Lower lobe of right lung (tissue), 2 donors: ENCODE results near the gene IL6. TPM values are rescaled to one million over a fixed set of nuclear protein-coding genes. Genes with fewer than 3 reads are reported as not detected.
A peak's percentile ranks its signal among the peaks of the same experiment; 100 is the strongest.

Experiments used
- ATAC-seq, 2 donors: fragments of 200-7000 bp; cut with Tn5 transposase; one replicate each; pipeline ENCODE4 v1.9.1; 2020 to 2022; ENCODE audit warnings: mild to moderate bottlenecking in 2 of 2, moderate library complexity in 2 of 2
- DNase-seq: peaks from one replicate; pipeline ENCODE4 v3.0.0-alpha.2; 2020
- H3K27ac ChIP-seq: fragments of 200-600 bp; one replicate; pipeline ENCODE4 v1.8.0; 2022
- H3K27me3 ChIP-seq: fragments of 200-600 bp; one replicate; pipeline ENCODE4 v1.8.0; 2022; ENCODE audit warnings: low read depth
- H3K36me3 ChIP-seq: fragments of 200-600 bp; one replicate; pipeline ENCODE4 v1.8.0; 2022; ENCODE audit warnings: mild to moderate bottlenecking
- H3K4me1 ChIP-seq: fragments of 200-600 bp; one replicate; pipeline ENCODE4 v1.8.0; 2022
- H3K4me3 ChIP-seq: fragments of 200-600 bp; one replicate; pipeline ENCODE4 v1.8.0; 2022; ENCODE audit warnings: mild to moderate bottlenecking
- H3K9me3 ChIP-seq: fragments of 200-600 bp; one replicate; pipeline ENCODE4 v1.8.0; 2022
- CTCF ChIP-seq: fragments of 200-600 bp; IDR thresholded peaks from one replicate; pipeline ENCODE4 v1.8.0; 2022; ENCODE audit warnings: antibody characterized with exemption, mild to moderate bottlenecking
- intact Hi-C: fragments of 100-400 bp; cut with DNase I; formaldehyde crosslinking; loops from one replicate; pipeline ENCODE4 v1.11.0; 2022
- total RNA-seq: library from RNA; stranded (reverse); fragmentation: NEBNext Ultra II Directional; extraction: Animal tissue kit (Norgen Biotek cat#: 25700); gene quantifications from one replicate; pipeline ENCODE4 v1.2.1, GENCODE V29; 2021
- donor health status: DM: no; HTN: yes; CAD: no; lungs with severe emphysema.

The IL6 gene
- total RNA-seq, 1 donor from 2014 or later, result 8.2 TPM

- Histone ChIP-seq H3K9me3 (no peaks in the 10 kb centered on the region), H3K27ac (no peak overlapping the region), H3K4me3 (no peak overlapping the region), H3K27me3 (no peaks in the 10 kb centered on the region), H3K4me1 (peaks cover 16% of the 10 kb centered on the region), H3K36me3 (no peaks in the 10 kb centered on the region)
- no peak for TF ChIP-seq CTCF
- DNase-seq (no peak), ATAC-seq (no peak)
- intact Hi-C loops, result no loop called here
Measured at GRCh38 chr7:22718911-22719420, 8.0 kb upstream of the IL6 start.

- DNase-seq, result no peak
- intact Hi-C loops, result loop anchor here (10.0 kb wide), 1 partner anchor 156 kb away; no protein-coding TSS in a partner anchor
- no peak for TF ChIP-seq CTCF
- Histone ChIP-seq H3K4me3 (no peak overlapping the region), H3K36me3 (no peaks in the 10 kb centered on the region), H3K27ac (no peak overlapping the region), H3K9me3 (no peaks in the 10 kb centered on the region), H3K27me3 (no peaks in the 10 kb centered on the region), H3K4me1 (peaks cover 35% of the 10 kb centered on the region)
- ATAC-seq, result no peak
Measured at GRCh38 chr7:22720791-22721786, 5.9 kb upstream of the IL6 start.

GRCh38 chr7:22722536-22723180, 4.3 kb upstream of the IL6 start:
- Histone ChIP-seq H3K9me3 (no peaks in the 10 kb centered on the region), H3K36me3 (no peaks in the 10 kb centered on the region), H3K4me3 (no peak overlapping the region), H3K27me3 (peaks cover 4% of the 10 kb centered on the region), H3K27ac (peak overlapping the region; percentile 63), H3K4me1 (peaks cover 51% of the 10 kb centered on the region)
- no peak for TF ChIP-seq CTCF
- DNase-seq (no peak), ATAC-seq (no peak)
- intact Hi-C loops, result loop anchor here (10.0 kb wide), 1 partner anchor 158 kb away; no protein-coding TSS in a partner anchor

- H3K4me1 ChIP-seq, result peaks cover 56% of the 10 kb centered on the region
- H3K36me3 ChIP-seq, result no peaks in the 10 kb centered on the region
- no peak for TF ChIP-seq CTCF
- intact Hi-C loops, result loop anchor here (10.0 kb wide), 1 partner anchor 158 kb away; no protein-coding TSS in a partner anchor
- DNase-seq, result peak; percentile 76
- peak; percentile 33 to 45 for ATAC-seq
- no peak overlapping the region for H3K4me3 ChIP-seq
- peak overlapping the region; percentile 63 for H3K27ac ChIP-seq
- no peaks in the 10 kb centered on the region for H3K9me3 ChIP-seq
- peaks cover 4% of the 10 kb centered on the region for H3K27me3 ChIP-seq
Measured at GRCh38 chr7:22723181-22723601, 3.8 kb upstream of the IL6 start.

GRCh38 chr7:22723637-22724036, 3.4 kb upstream of the IL6 start:
- Histone ChIP-seq H3K4me3 (no peak overlapping the region), H3K27ac (peak overlapping the region; percentile 63), H3K9me3 (no peaks in the 10 kb centered on the region), H3K36me3 (no peaks in the 10 kb centered on the region), H3K27me3 (peaks cover 4% of the 10 kb centered on the region), H3K4me1 (peaks cover 58% of the 10 kb centered on the region)
- intact Hi-C loops, result loop anchor here (10.0 kb wide), 1 partner anchor 159 kb away; no protein-coding TSS in a partner anchor
- no peak for TF ChIP-seq CTCF
- DNase-seq, result peak; percentile 50
- peak; percentile 22 to 40 for ATAC-seq
